Neuron (in vitro differentiated cells): ENCODE data around the gene NUSAP1.
"Not testable (repeated sequence)": the region's sequence is repeated elsewhere in the genome, so short reads cannot be mapped to it uniquely, and the experiment has no call there.

Experiments used
- H2AFZ ChIP-seq: one replicate; pipeline ENCODE4 v1.6.1; 2013; ENCODE audit warnings: low read depth, mild to moderate bottlenecking, inconsistent platforms, low read length, moderate library complexity
- H3K27me3 ChIP-seq: one replicate; pipeline ENCODE4 v1.6.1; 2013; ENCODE audit warnings: low read length; ENCODE audit not compliant: insufficient read depth
- H3K36me3 ChIP-seq: one replicate; pipeline ENCODE4 v1.6.1; 2013; ENCODE audit warnings: low read length; ENCODE audit not compliant: insufficient read depth
- H3K4me1 ChIP-seq: one replicate; pipeline ENCODE4 v1.6.1; 2013; ENCODE audit warnings: low read length; ENCODE audit not compliant: insufficient read depth
- H3K4me3 ChIP-seq: 2 replicates; pipeline ENCODE4 v1.5.1; 2013; ENCODE audit warnings: mild to moderate bottlenecking, low read length, moderate library complexity
- H3K9me3 ChIP-seq: one replicate; pipeline ENCODE4 v1.6.1; 2013; ENCODE audit warnings: low read length

NUSAP1 gene

GRCh38 chr15:41407341-41407740, 74.7 kb downstream of the NUSAP1 start:
- Histone ChIP-seq H3K27me3 (no peaks in the 10 kb centered on the region), H3K36me3 (no peaks in the 10 kb centered on the region), H2AFZ (no peak overlapping the region), H3K9me3 (no peaks in the 10 kb centered on the region), H3K4me3 (no peak overlapping the region), H3K4me1 (no peaks in the 10 kb centered on the region)

GRCh38 chr15:41408234-41408641, 75.6 kb downstream of the NUSAP1 start:
- H3K27me3 ChIP-seq = no peaks in the 10 kb centered on the region
- no peaks in the 10 kb centered on the region for H3K36me3 ChIP-seq
- no peaks in the 10 kb centered on the region for H3K4me1 ChIP-seq
- no peaks in the 10 kb centered on the region for H3K9me3 ChIP-seq
- no peak overlapping the region for H3K4me3 ChIP-seq
- H2AFZ ChIP-seq = no peak overlapping the region

GRCh38 chr15:41411031-41411430, 78.3 kb downstream of the NUSAP1 start:
- Histone ChIP-seq H3K27me3 (no peaks in the 10 kb centered on the region), H3K4me1 (no peaks in the 10 kb centered on the region), H2AFZ (no peak overlapping the region), H3K9me3 (no peaks in the 10 kb centered on the region), H3K4me3 (no peak overlapping the region), H3K36me3 (no peaks in the 10 kb centered on the region)

GRCh38 chr15:41411441-41411840, 78.8 kb downstream of the NUSAP1 start:
- Histone ChIP-seq H3K27me3 (no peaks in the 10 kb centered on the region), H3K4me3 (no peak overlapping the region), H2AFZ (no peak overlapping the region), H3K9me3 (no peaks in the 10 kb centered on the region), H3K4me1 (no peaks in the 10 kb centered on the region), H3K36me3 (no peaks in the 10 kb centered on the region)

GRCh38 chr15:41416128-41416741, 83.6 kb downstream of the NUSAP1 start:
- H2AFZ ChIP-seq = peak overlapping the region; percentile 92
- no peaks in the 10 kb centered on the region for H3K27me3 ChIP-seq
- peaks cover 4% of the 10 kb centered on the region for H3K36me3 ChIP-seq
- H3K4me1 ChIP-seq = peaks cover 12% of the 10 kb centered on the region
- H3K9me3 ChIP-seq = no peaks in the 10 kb centered on the region
- H3K4me3 ChIP-seq = peak overlapping the region; percentile 91

GRCh38 chr15:41416742-41417417, 84.2 kb downstream of the NUSAP1 start, which contains the start of gene RTF1:
Gene RTF1 (plus strand): TSS chr15:41417095. CDS start chr15:41417116, 21 bp downstream.
- H3K9me3 ChIP-seq = no peaks in the 10 kb centered on the region
- H3K27me3 ChIP-seq = no peaks in the 10 kb centered on the region
- H3K36me3 ChIP-seq = peaks cover 4% of the 10 kb centered on the region
- H3K4me3 ChIP-seq = peak within 1 kb of the TSS; percentile 91
- H2AFZ ChIP-seq = peak within 1 kb of the TSS; percentile 92
- peaks cover 12% of the 10 kb centered on the region for H3K4me1 ChIP-seq

- Histone ChIP-seq H3K4me3 (peak overlapping the region; percentile 91), H3K27me3 (no peaks in the 10 kb centered on the region), H3K4me1 (peaks cover 12% of the 10 kb centered on the region), H3K9me3 (no peaks in the 10 kb centered on the region), H3K36me3 (peaks cover 4% of the 10 kb centered on the region), H2AFZ (peak overlapping the region; percentile 48)
Observed at GRCh38 chr15:41417418-41418195, 84.9 kb downstream of the NUSAP1 start.

GRCh38 chr15:41423979-41424659, 91.4 kb downstream of the NUSAP1 start:
- Histone ChIP-seq H3K27me3 (no peaks in the 10 kb centered on the region), H2AFZ (no peak overlapping the region), H3K9me3 (no peaks in the 10 kb centered on the region), H3K4me1 (peaks cover 4% of the 10 kb centered on the region), H3K4me3 (no peak overlapping the region), H3K36me3 (peaks cover 9% of the 10 kb centered on the region)

- Histone ChIP-seq H3K27me3 (no peaks in the 10 kb centered on the region), H3K4me1 (peaks cover 4% of the 10 kb centered on the region), H3K9me3 (no peaks in the 10 kb centered on the region), H3K36me3 (peaks cover 14% of the 10 kb centered on the region), H3K4me3 (no peak overlapping the region), H2AFZ (no peak overlapping the region)
Observed at GRCh38 chr15:41424809-41425208, 92.1 kb downstream of the NUSAP1 start.

- not testable (repeated sequence) for H3K4me3 ChIP-seq, H2AFZ ChIP-seq, H3K27me3 ChIP-seq, H3K4me1 ChIP-seq, H3K9me3 ChIP-seq
- peaks cover 16% of the 10 kb centered on the region for H3K36me3 ChIP-seq
Observed at GRCh38 chr15:41425907-41426306, 93.2 kb downstream of the NUSAP1 start.

GRCh38 chr15:41429003-41429890, 96.6 kb downstream of the NUSAP1 start:
- H3K4me1 ChIP-seq = no peaks in the 10 kb centered on the region
- H2AFZ ChIP-seq = no peak overlapping the region
- no peaks in the 10 kb centered on the region for H3K9me3 ChIP-seq
- H3K36me3 ChIP-seq = peaks cover 26% of the 10 kb centered on the region
- no peaks in the 10 kb centered on the region for H3K27me3 ChIP-seq
- H3K4me3 ChIP-seq = no peak overlapping the region
